H1 (cell line): ENCODE data around the gene ALDH1A3. TPM values are rescaled to one million over a fixed set of nuclear protein-coding genes. Genes with fewer than 3 reads are reported as not detected.

Source experiments
- CTCF ChIA-PET: fragments of 300-600 bp; sonication (Branson Sonifier 250); formaldehyde crosslinking; loops from one replicate; lab custom pipeline; 2021; ENCODE audit not compliant: partially characterized antibody; lab: Charles Lee
- POLR2A ChIA-PET: fragments of 300-600 bp; sonication (Branson Sonifier 250); formaldehyde crosslinking; loops from one replicate; lab custom pipeline; 2021; ENCODE audit warnings: inconsistent platforms; ENCODE audit not compliant: partially characterized antibody; lab: Charles Lee
- DNase-seq, 2 experiments: peaks; one replicate each; pipeline versions ENCODE4 v3.0.0 to v3.0.0-alpha.2; 2010 to 2022; ENCODE audit warnings: low spot score in 2 of 2, low read depth in 1 of 2, mixed read lengths in 1 of 2
- FAIRE-seq: peaks from 2 replicates; lab custom pipeline; 2011; peaks lifted over from hg19 to GRCh38; lab: Jason Lieb, UNC
- H2AFZ ChIP-seq: 2 replicates; pipeline ENCODE4 v1.8.1; 2012; ENCODE audit warnings: low read length, inconsistent platforms
- H2AK5ac ChIP-seq: 2 replicates; pipeline ENCODE4 v1.6.1; 2013; ENCODE audit warnings: low read depth, low read length
- H2BK120ac ChIP-seq: replicated peaks from 2 replicates; pipeline ENCODE3; 2013; ENCODE audit warnings: low read depth, low read length, inconsistent platforms
- H2BK12ac ChIP-seq: 2 replicates; pipeline ENCODE4 v1.6.1; 2013; ENCODE audit warnings: low read depth, low read length
- H2BK15ac ChIP-seq: 2 replicates; pipeline ENCODE4 v1.6.1; 2013; ENCODE audit warnings: low read length
- H2BK20ac ChIP-seq: 2 replicates; pipeline ENCODE4 v1.6.1; 2013; ENCODE audit warnings: low read length
- H2BK5ac ChIP-seq: 2 replicates; pipeline ENCODE4 v1.6.1; 2013; ENCODE audit warnings: low read depth, low read length
- H3K14ac ChIP-seq: 2 replicates; pipeline ENCODE4 v1.6.1; 2013; ENCODE audit warnings: inconsistent platforms; ENCODE audit not compliant: insufficient read length
- H3K18ac ChIP-seq: 2 replicates; pipeline ENCODE4 v1.6.1; 2013; ENCODE audit warnings: low read length; ENCODE audit errors: extremely low read depth
- H3K23ac ChIP-seq: 2 replicates; pipeline ENCODE4 v1.6.1; 2013; ENCODE audit warnings: inconsistent platforms; ENCODE audit not compliant: insufficient read length
- H3K23me2 ChIP-seq: 2 replicates; pipeline ENCODE4 v1.6.1; 2013; ENCODE audit warnings: low read depth, low read length
- H3K27ac ChIP-seq: 2 replicates; pipeline ENCODE4 v1.6.1; 2011; ENCODE audit warnings: low read depth, low read length, inconsistent platforms
- H3K27me3 ChIP-seq, 4 experiments: replicated peaks in 1 of 4; 1 replicate in 1 of 4; 2 replicates in 3 of 4; pipeline versions ENCODE4 v1.6.1 to v1.8.1; 2011 to 2013; ENCODE audit warnings: low read length in 3 of 4, mild to moderate bottlenecking in 3 of 4, inconsistent platforms in 2 of 4, mixed read lengths in 2 of 4, moderate library complexity in 1 of 4; ENCODE audit not compliant: control insufficient read depth in 3 of 4, insufficient read depth in 3 of 4; ENCODE audit errors: extremely low read depth in 1 of 4
- H3K36me3 ChIP-seq, 4 experiments: 2 replicates each; pipeline versions ENCODE4 v1.6.1 to v1.8.1; 2011 to 2013; ENCODE audit warnings: mild to moderate bottlenecking in 4 of 4, low read length in 3 of 4, moderate library complexity in 2 of 4, control low read depth in 1 of 4, inconsistent platforms in 1 of 4; ENCODE audit not compliant: insufficient read depth in 4 of 4, control insufficient read depth in 2 of 4
- H3K4ac ChIP-seq: replicated peaks from 2 replicates; pipeline ENCODE3; 2013; ENCODE audit warnings: low read length, low read depth, mixed read lengths, inconsistent platforms; ENCODE audit not compliant: insufficient read length
- H3K4me1 ChIP-seq, 4 experiments: replicated peaks in 1 of 4; 1 replicate in 1 of 4; 2 replicates in 3 of 4; pipeline versions ENCODE4 v1.6.1 to v1.8.1; 2011 to 2013; ENCODE audit warnings: low read length in 3 of 4, inconsistent platforms in 2 of 4, mixed read lengths in 1 of 4; ENCODE audit not compliant: insufficient read depth in 4 of 4, control insufficient read depth in 3 of 4
- H3K4me2 ChIP-seq, 2 experiments: 2 replicates each; pipeline versions ENCODE4 v1.6.1 to v1.8.1; 2011 to 2013; ENCODE audit warnings: low read depth in 2 of 2, low read length in 2 of 2, control low read depth in 1 of 2, inconsistent platforms in 1 of 2, mild to moderate bottlenecking in 1 of 2; ENCODE audit not compliant: insufficient read depth in 1 of 2
- H3K4me3 ChIP-seq, 4 experiments: fragments of 200-600, 300-600 bp in 1 of 4; sonication (generic), shearing (Covaris generic), sonication (Bioruptor Twin) in 1 of 4; 2 replicates each; pipeline versions ENCODE4 v1.5.1 to v1.8.1; 2011 to 2016; ENCODE audit warnings: low read length in 4 of 4, low read depth in 3 of 4, control low read depth in 2 of 4, inconsistent platforms in 2 of 4, mild to moderate bottlenecking in 2 of 4, mixed read lengths in 1 of 4, moderate library complexity in 1 of 4; ENCODE audit not compliant: insufficient read depth in 2 of 4; ENCODE audit errors: extremely low read depth in 1 of 4
- H3K56ac ChIP-seq: replicated peaks from 2 replicates; pipeline ENCODE3; 2013; ENCODE audit warnings: low read depth, mild to moderate bottlenecking, mixed read lengths, low read length, inconsistent platforms; ENCODE audit not compliant: insufficient read length
- H3K79me1 ChIP-seq: 2 replicates; pipeline ENCODE4 v1.6.1; 2013; ENCODE audit warnings: low read depth, low read length, control low read depth
- H3K79me2 ChIP-seq, 2 experiments: 2 replicates each; pipeline versions ENCODE4 v1.6.1 to v1.8.1; 2012 to 2013; ENCODE audit warnings: low read length in 2 of 2, mild to moderate bottlenecking in 2 of 2, inconsistent platforms in 1 of 2; ENCODE audit not compliant: insufficient read depth in 2 of 2, control insufficient read depth in 1 of 2
- H3K9ac ChIP-seq, 4 experiments: replicated peaks in 1 of 4; 1 replicate in 1 of 4; 2 replicates in 3 of 4; pipeline versions ENCODE4 v1.6.1 to v1.8.1; 2011 to 2013; ENCODE audit warnings: low read depth in 3 of 4, low read length in 3 of 4, control low read depth in 2 of 4, mild to moderate bottlenecking in 2 of 4, moderate library complexity in 2 of 4, inconsistent platforms in 1 of 4; ENCODE audit errors: extremely low read depth in 1 of 4
- H3K9me3 ChIP-seq, 2 experiments: 2 replicates each; pipeline versions ENCODE4 v1.6.1 to v1.8.1; 2012 to 2013; ENCODE audit warnings: mild to moderate bottlenecking in 2 of 2, moderate library complexity in 2 of 2, control low read depth in 1 of 2, inconsistent platforms in 1 of 2, low read depth in 1 of 2, low read length in 1 of 2, mixed read lengths in 1 of 2; ENCODE audit not compliant: insufficient read depth in 2 of 2
- H4K20me1 ChIP-seq, 2 experiments: replicated peaks in 1 of 2; 2 replicates each; pipeline versions ENCODE3 to v1.8.1; 2011 to 2013; ENCODE audit warnings: inconsistent platforms in 2 of 2, low read length in 2 of 2, mild to moderate bottlenecking in 1 of 2; ENCODE audit not compliant: insufficient read depth in 2 of 2, control insufficient read depth in 1 of 2
- H4K5ac ChIP-seq: 2 replicates; pipeline ENCODE4 v1.6.1; 2013; ENCODE audit warnings: low read length, low read depth, mixed read lengths, inconsistent platforms; ENCODE audit not compliant: insufficient read length
- H4K8ac ChIP-seq: 2 replicates; pipeline ENCODE4 v1.8.0; 2013; ENCODE audit warnings: mild to moderate bottlenecking, moderate library complexity, low read length, inconsistent platforms; ENCODE audit not compliant: insufficient read depth; ENCODE audit errors: extremely low read depth
- H4K91ac ChIP-seq: replicated peaks from 2 replicates; pipeline ENCODE3; 2013; ENCODE audit warnings: low read length, mixed read lengths, inconsistent platforms; ENCODE audit not compliant: insufficient read length
- CREB1 ChIP-seq: IDR thresholded peaks from 2 replicates; pipeline ENCODE4 v1.6.1; 2012; ENCODE audit warnings: inconsistent platforms
- NRF1 ChIP-seq: IDR thresholded peaks from 2 replicates; pipeline ENCODE4 v1.6.1; 2011; ENCODE audit warnings: mild to moderate bottlenecking, low read depth, low read length, improper control_type of control experiment
- RAD21 ChIP-seq, 2 experiments: IDR thresholded peaks in 1 of 2; conservative IDR thresholded peaks in 1 of 2; 2 replicates each; pipeline ENCODE4 v1.6.1; 2011; ENCODE audit warnings: low read depth in 2 of 2, low read length in 2 of 2, improper control_type of control experiment in 1 of 2, inconsistent platforms in 1 of 2, mild to moderate bottlenecking in 1 of 2, moderate library complexity in 1 of 2
- SAP30 ChIP-seq: fragments of 300-600 bp; sonication (generic); IDR thresholded peaks from 2 replicates; pipeline ENCODE4 v1.7.1; 2012; ENCODE audit warnings: low read length, moderate library complexity, mild to moderate bottlenecking, inconsistent platforms; ENCODE audit not compliant: insufficient read depth, insufficient replicate concordance
- TBP ChIP-seq: IDR thresholded peaks from 2 replicates; pipeline ENCODE4 v1.6.1; 2011; ENCODE audit warnings: low read depth, low read length, improper control_type of control experiment
- TEAD4 ChIP-seq: IDR thresholded peaks from 2 replicates; pipeline ENCODE4 v1.6.1; 2012; ENCODE audit warnings: low read depth, low read length, inconsistent platforms, mixed read lengths
- whole genome bisulfite sequencing, 2 experiments: shearing (Covaris generic) in 1 of 2; methylation state at CpG; one replicate each; pipeline versions ENCODE4 v1.1.6 to v1.1.7; 2013 to 2015; ENCODE audit warnings: low lambda C conversion rate in 2 of 2, mixed read lengths in 2 of 2, inconsistent platforms in 1 of 2, low coverage in 1 of 2, missing lambda C conversion rate in 1 of 2; ENCODE audit not compliant: insufficient replicate concordance in 2 of 2, insufficient coverage in 1 of 2, insufficient read length in 1 of 2; ENCODE audit errors: extremely low coverage in 1 of 2, missing lambda C conversion rate in 1 of 2; 5-methylcytosine and 5-hydroxymethylcytosine counted together
- polyA plus RNA-seq, 7 experiments: library from polyadenylated mRNA; depleted of rRNA in 3 of 7; stranded (reverse) in 5 of 7; unstranded in 2 of 7; fragments of >200 nt in 5 of 7; fragments of 200-250 nt in 2 of 7; gene quantifications; 1 replicate in 5 of 7; 2 replicates in 1 of 7; 4 replicates in 1 of 7; pipeline versions ENCODE4 v1.2.1 to v1.2.3, GENCODE V29; 2011 to 2013; ENCODE audit warnings: missing spikeins in 2 of 7, mixed read lengths in 2 of 7
- total RNA-seq: library from RNA; stranded (reverse); fragmentation: NEBNext Ultra II Directional; extraction: Animal tissue kit (Norgen Biotek cat#: 25700); gene quantifications from 2 replicates; pipeline ENCODE4 v1.2.1, GENCODE V29; 2021
- TF ChIP-seq, protein P1 (sequence below), 3 experiments: IDR thresholded peaks; 1 replicate in 2 of 3; 2 replicates in 1 of 3; pipeline versions ENCODE4 v1.5.1 to v1.6.1; 2011; ENCODE audit warnings: low read length in 3 of 3, mild to moderate bottlenecking in 3 of 3, inconsistent platforms in 2 of 3, low read depth in 1 of 3, moderate library complexity in 1 of 3; ENCODE audit not compliant: insufficient read depth in 1 of 3; ENCODE audit errors: control extremely low read depth in 1 of 3
- TF ChIP-seq, protein P2 (sequence below): IDR thresholded peaks from 2 replicates; pipeline ENCODE4 v1.6.1; 2011; ENCODE audit warnings: low read depth, mild to moderate bottlenecking, low read length; ENCODE audit not compliant: insufficient read depth

ALDH1A3 gene
- total and polyA plus RNA-seq, 2 of the 8 experiments (the other 6 are each of a cell fraction or from before 2014, with no cell fraction given): 2.2 to 5.5 TPM

DNA sequence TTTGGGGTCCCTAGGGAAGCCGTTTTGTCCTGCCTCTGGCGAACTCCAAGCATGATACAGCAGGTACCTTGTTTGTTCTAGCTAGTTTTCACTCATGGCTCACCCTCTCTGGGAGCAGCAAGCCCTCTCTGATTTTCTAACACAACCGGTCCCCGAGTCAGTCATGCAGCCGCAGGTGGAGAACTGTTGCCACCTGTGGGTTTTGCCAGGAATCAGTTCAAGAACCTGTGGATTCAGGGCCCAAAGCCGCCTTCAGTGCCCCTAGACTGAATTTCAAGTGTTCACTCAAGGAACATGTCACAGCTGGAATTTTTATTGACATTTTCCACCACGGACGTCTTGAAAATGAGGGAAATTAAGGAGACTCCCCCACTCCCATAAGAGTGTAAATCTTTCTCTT is 26.2 kb downstream of the ALDH1A3 start:
- Histone ChIP-seq H2BK20ac (no peak overlapping the region), H3K14ac (no peak overlapping the region), H3K4me3 (no peak overlapping the region), H3K79me1 (no peaks in the 10 kb centered on the region), H2AK5ac (no peak overlapping the region), H3K27me3 (no peaks in the 10 kb centered on the region; a peak in 2 of 7 replicates), H3K36me3 (no peaks in the 10 kb centered on the region), H2BK5ac (no peak overlapping the region), H3K27ac (no peak overlapping the region), H3K4me1 (peaks cover 0 to 2% (median under 1%) of the 10 kb centered on the region in 4 experiments; a peak in 5 of 7 replicates), H4K20me1 (no peaks in the 10 kb centered on the region), H4K5ac (no peak overlapping the region), H3K23me2 (no peaks in the 10 kb centered on the region), H3K56ac (no peak overlapping the region), H3K4ac (no peak overlapping the region), H2AFZ (no peak overlapping the region), H2BK120ac (no peak overlapping the region), H3K79me2 (no peaks in the 10 kb centered on the region), H3K4me2 (no peak overlapping the region), H2BK12ac (no peak overlapping the region), H3K18ac (no peak overlapping the region), H3K9me3 (no peaks in the 10 kb centered on the region), H4K91ac (no peak overlapping the region), H2BK15ac (no peak overlapping the region), H4K8ac (no peak overlapping the region), H3K9ac (no peak overlapping the region), H3K23ac (no peak overlapping the region)
- 86% methylated on average over 7 of the region's 8 CpGs; no CpG with 5 or more reads in 1 of the 2 experiments for WGBS, 2 experiments
- POLR2A ChIA-PET: no interaction called here
- FAIRE-seq (no peak), DNase-seq (no peak)
- CTCF ChIA-PET: interaction anchor here (0.5 to 13.4 kb wide), 18 partner anchors 8 to 333 kb away, joined by 3 to 150 read pairs (median 4); partner anchors contain the start of gene LRRK1
- TF ChIP-seq SAP30 (no peak), TEAD4 (no peak), NRF1 (no peak), TBP (no peak), CREB1 (no peak), RAD21 (IDR thresholded peaks at IDR 0.05 in 1 of 2, conservative IDR thresholded peaks at IDR 0.05 in 1 of 2; ENCODE audit: low read depth in 2 of 2, low read length in 2 of 2) (peak; percentile 38 to 67)
- TF ChIP-seq, protein P1, sequence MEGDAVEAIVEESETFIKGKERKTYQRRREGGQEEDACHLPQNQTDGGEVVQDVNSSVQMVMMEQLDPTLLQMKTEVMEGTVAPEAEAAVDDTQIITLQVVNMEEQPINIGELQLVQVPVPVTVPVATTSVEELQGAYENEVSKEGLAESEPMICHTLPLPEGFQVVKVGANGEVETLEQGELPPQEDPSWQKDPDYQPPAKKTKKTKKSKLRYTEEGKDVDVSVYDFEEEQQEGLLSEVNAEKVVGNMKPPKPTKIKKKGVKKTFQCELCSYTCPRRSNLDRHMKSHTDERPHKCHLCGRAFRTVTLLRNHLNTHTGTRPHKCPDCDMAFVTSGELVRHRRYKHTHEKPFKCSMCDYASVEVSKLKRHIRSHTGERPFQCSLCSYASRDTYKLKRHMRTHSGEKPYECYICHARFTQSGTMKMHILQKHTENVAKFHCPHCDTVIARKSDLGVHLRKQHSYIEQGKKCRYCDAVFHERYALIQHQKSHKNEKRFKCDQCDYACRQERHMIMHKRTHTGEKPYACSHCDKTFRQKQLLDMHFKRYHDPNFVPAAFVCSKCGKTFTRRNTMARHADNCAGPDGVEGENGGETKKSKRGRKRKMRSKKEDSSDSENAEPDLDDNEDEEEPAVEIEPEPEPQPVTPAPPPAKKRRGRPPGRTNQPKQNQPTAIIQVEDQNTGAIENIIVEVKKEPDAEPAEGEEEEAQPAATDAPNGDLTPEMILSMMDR (IDR thresholded peaks at IDR 0.05; ENCODE audit: control extremely low read depth in 1 of 3, insufficient read depth in 1 of 3, low read depth in 1 of 3, low read length in 3 of 3): peak in 2 of 3 experiments; percentile 31 to 43; a peak in 2 of 4 replicates
- TF ChIP-seq, protein P2, sequence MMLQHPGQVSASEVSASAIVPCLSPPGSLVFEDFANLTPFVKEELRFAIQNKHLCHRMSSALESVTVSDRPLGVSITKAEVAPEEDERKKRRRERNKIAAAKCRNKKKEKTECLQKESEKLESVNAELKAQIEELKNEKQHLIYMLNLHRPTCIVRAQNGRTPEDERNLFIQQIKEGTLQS: no peak
